ENCODE measurements around the gene PRAMEF1.

- TF ChIP-seq CTCF (IDR thresholded peaks at IDR 0.05): no peak
- no peak for TF ChIP-seq POLR2A (IDR thresholded peaks at IDR 0.05)
Measured at GRCh38 chr1:12774801-12775345, 16.3 kb upstream of the PRAMEF1 start.
